Activated T-cell treated with anti-CD3 and anti-CD28 coated beads, Interleukin-2, amount 50 U/mL, for 72 hours (primary cell): ENCODE measurements around the gene RTP3. TPM values are rescaled to one million over a fixed set of nuclear protein-coding genes. Genes with fewer than 3 reads are reported as not detected.

Source experiments
- ATAC-seq, 2 donors: fragments of 150-1000 bp; cut with Tn5 transposase; replicated peaks in 1 of 2; 2 replicates each; pipeline ENCODE4 v1.10.0; 2021; ENCODE audit warnings: moderate library complexity in 2 of 2, mild to moderate bottlenecking in 1 of 2
- DNase-seq, 2 donors: peaks; one replicate each; pipeline ENCODE4 v3.0.0; 2021 to 2022; ENCODE audit warnings: mixed read lengths in 1 of 2
- H3K27ac Mint-ChIP-seq: one replicate; pipeline ENCODE4 v1.8.0; 2022; ENCODE audit warnings: mild to moderate bottlenecking, moderate library complexity, mixed read lengths
- H3K27me3 Mint-ChIP-seq: one replicate; pipeline ENCODE4 v1.8.0; 2022; ENCODE audit warnings: low read depth, mixed read lengths
- H3K36me3 Mint-ChIP-seq, 2 donors: one replicate each; pipeline ENCODE4 v1.8.0; 2022; ENCODE audit warnings: mixed read lengths in 2 of 2, mild to moderate bottlenecking in 1 of 2; ENCODE audit not compliant: insufficient read depth in 2 of 2
- H3K4me1 Mint-ChIP-seq: one replicate; pipeline ENCODE4 v1.8.0; 2022; ENCODE audit warnings: low read depth, mixed read lengths
- H3K4me3 Mint-ChIP-seq, 2 donors: one replicate each; pipeline ENCODE4 v1.8.0; 2022; ENCODE audit warnings: mild to moderate bottlenecking in 2 of 2, mixed read lengths in 2 of 2, moderate library complexity in 2 of 2
- H3K9me3 Mint-ChIP-seq, 2 donors: one replicate each; pipeline ENCODE4 v1.8.0; 2022; ENCODE audit warnings: mixed read lengths in 2 of 2
- total RNA-seq, 2 donors: library from RNA; stranded (reverse); gene quantifications; one replicate each; pipeline ENCODE4 v1.2.3, GENCODE V29; 2022

The RTP3 gene
- total RNA-seq, 2 donors from 2014 or later = not detected

- Mint-ChIP-seq H3K4me1 (no peaks in the 10 kb centered on the region), H3K36me3 (peaks cover 10 to 15% of the 10 kb centered on the region in 2 donors), H3K4me3 (no peak overlapping the region), H3K9me3 (peaks cover 4 to 12% of the 10 kb centered on the region in 2 donors), H3K27me3 (peaks cover 30% of the 10 kb centered on the region), H3K27ac (no peak overlapping the region)
- ATAC-seq (no peak), DNase-seq (no peak)
These were observed 20.0 kb upstream of the RTP3 start for GRCh38 chr3:46477756-46478155.

GRCh38 chr3:46478341-46478740 lies 19.4 kb upstream of the RTP3 start:
- no peak overlapping the region for H3K27ac Mint-ChIP-seq
- H3K36me3 Mint-ChIP-seq = peaks cover 10 to 11% of the 10 kb centered on the region in 2 donors
- peaks cover 4 to 12% of the 10 kb centered on the region in 2 donors for H3K9me3 Mint-ChIP-seq
- DNase-seq (no peak), ATAC-seq (no peak)
- no peak overlapping the region for H3K4me3 Mint-ChIP-seq
- peaks cover 24% of the 10 kb centered on the region for H3K27me3 Mint-ChIP-seq
- H3K4me1 Mint-ChIP-seq = no peaks in the 10 kb centered on the region

DNA sequence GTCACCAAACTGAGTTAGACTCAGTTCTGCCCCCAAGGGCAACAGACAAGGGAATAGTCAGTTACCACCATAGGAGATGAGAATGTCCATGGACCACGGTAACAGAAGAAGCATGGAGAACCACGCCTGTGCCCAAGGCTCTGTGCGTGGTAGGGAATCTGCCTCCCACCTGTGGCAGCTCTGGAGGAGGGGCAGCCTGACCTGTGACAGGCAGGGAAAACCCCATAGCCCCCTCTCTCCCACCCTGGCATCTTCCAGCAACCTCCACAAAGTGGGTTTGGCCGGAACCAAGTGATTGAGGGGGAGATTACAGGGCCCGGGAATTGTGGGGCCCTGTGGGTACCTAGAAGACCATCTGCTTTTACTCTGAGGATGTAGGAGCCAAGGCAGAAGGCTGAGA lies 18.8 kb upstream of the RTP3 start:
- H3K4me1 Mint-ChIP-seq = no peaks in the 10 kb centered on the region
- H3K9me3 Mint-ChIP-seq = peaks cover 4 to 10% of the 10 kb centered on the region in 2 donors
- no peak overlapping the region for H3K4me3 Mint-ChIP-seq
- peaks cover 19% of the 10 kb centered on the region for H3K27me3 Mint-ChIP-seq
- H3K36me3 Mint-ChIP-seq = peaks cover 10 to 11% of the 10 kb centered on the region in 2 donors
- no peak overlapping the region for H3K27ac Mint-ChIP-seq
- ATAC-seq (no peak), DNase-seq (no peak)

DNA sequence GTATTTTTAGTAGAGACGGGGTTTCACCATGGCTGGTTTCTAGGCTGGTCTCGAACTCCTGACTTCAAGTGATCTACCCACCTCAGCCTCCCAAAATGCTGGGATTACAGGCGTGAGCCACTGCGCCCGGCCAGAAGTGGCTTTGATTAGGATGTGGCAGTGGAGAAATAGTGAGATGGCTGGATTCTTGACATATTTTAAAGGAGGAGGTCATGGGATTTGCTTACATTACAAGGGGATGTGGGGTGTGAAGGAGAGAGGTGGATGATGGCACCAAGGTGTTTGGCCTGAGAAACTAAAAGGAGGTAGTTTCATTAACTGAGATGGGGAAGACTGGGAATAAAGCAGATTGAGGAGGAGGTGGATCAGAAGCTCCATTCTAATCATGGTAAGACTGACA lies 18.1 kb upstream of the RTP3 start:
- DNase-seq (no peak), ATAC-seq (no peak)
- no peak overlapping the region for H3K4me3 Mint-ChIP-seq
- H3K27me3 Mint-ChIP-seq = peaks cover 19% of the 10 kb centered on the region
- H3K36me3 Mint-ChIP-seq = peaks cover 3 to 8% of the 10 kb centered on the region in 2 donors
- H3K9me3 Mint-ChIP-seq = peaks cover 2 to 7% of the 10 kb centered on the region in 2 donors
- H3K27ac Mint-ChIP-seq = no peak overlapping the region
- H3K4me1 Mint-ChIP-seq = no peaks in the 10 kb centered on the region

DNA sequence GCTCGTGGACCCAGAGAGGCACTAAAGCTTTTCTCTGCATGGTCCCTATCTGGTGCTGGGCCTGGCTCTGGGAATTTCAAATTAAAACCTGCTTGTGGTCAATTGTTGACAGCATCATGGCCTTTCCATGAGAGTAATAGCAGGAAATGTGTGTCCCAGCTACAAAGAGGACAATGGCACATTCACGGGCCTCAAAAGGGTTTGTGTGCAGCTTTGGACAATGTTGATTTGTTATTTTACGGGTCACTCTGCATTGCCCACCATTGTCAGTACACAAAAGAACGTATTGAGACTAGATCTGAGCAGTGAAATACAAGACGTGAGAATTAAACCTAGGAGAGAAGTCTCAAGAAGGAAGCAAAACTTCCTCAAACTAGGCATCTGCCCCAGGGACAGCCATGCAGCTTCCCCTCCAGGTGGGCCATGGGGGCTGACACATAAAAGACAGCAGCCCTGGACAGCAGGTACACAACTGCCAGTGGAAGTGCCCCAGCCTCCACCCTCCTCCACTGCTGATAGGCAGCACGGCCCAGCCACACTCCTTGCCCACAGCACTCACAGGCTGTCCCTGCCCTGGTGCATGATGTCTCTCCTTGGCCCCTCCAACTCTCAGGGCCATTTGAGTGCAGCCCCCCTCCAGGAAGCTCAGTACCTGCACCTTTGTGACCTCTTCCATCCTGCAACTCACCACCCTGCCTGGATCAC lies 17.1 kb upstream of the RTP3 start:
- Mint-ChIP-seq H3K4me3 (no peak overlapping the region), H3K27me3 (peaks cover 16% of the 10 kb centered on the region), H3K27ac (no peak overlapping the region), H3K36me3 (no peaks in the 10 kb centered on the region), H3K4me1 (no peaks in the 10 kb centered on the region), H3K9me3 (no peaks in the 10 kb centered on the region)
- ATAC-seq (no peak), DNase-seq (no peak)

- Mint-ChIP-seq H3K36me3 (no peaks in the 10 kb centered on the region), H3K4me3 (no peak overlapping the region), H3K4me1 (no peaks in the 10 kb centered on the region), H3K27me3 (peaks cover 12% of the 10 kb centered on the region), H3K9me3 (no peaks in the 10 kb centered on the region), H3K27ac (no peak overlapping the region)
- DNase-seq = no peak
- ATAC-seq = no peak
These were observed 16.1 kb upstream of the RTP3 start for GRCh38 chr3:46481636-46482035.

GRCh38 chr3:46482632-46483350 lies 15.0 kb upstream of the RTP3 start:
- Mint-ChIP-seq H3K27me3 (peaks cover 12% of the 10 kb centered on the region), H3K4me3 (no peak overlapping the region), H3K27ac (no peak overlapping the region), H3K4me1 (no peaks in the 10 kb centered on the region), H3K36me3 (no peaks in the 10 kb centered on the region), H3K9me3 (no peaks in the 10 kb centered on the region)
- ATAC-seq (no peak), DNase-seq (no peak)

DNA sequence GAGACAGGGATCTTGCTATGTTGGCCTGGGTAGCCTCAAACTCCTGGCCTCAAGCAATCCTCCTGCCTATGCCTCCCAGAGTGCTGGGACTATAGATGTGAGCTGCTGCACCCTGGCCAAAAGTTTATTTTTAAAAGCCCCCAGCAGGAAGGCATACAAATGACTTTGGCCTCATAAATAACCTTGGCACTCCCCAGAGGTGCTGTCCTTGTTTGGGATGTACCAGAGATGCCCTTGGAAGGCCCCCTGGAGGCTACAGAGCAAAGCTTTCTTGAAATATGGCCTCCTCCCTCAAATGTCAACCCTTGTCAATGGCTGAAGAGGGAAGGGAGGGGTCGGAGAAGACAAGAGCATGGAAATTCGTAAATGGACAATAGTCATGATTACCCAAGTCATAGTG lies 14.0 kb upstream of the RTP3 start:
- Mint-ChIP-seq H3K27ac (no peak overlapping the region), H3K27me3 (peaks cover 12% of the 10 kb centered on the region), H3K4me3 (no peak overlapping the region), H3K9me3 (no peaks in the 10 kb centered on the region), H3K36me3 (no peaks in the 10 kb centered on the region), H3K4me1 (peaks cover 4% of the 10 kb centered on the region)
- DNase-seq (no peak), ATAC-seq (no peak)

- DNase-seq (no peak), ATAC-seq (no peak)
- peaks cover 9% of the 10 kb centered on the region for H3K4me1 Mint-ChIP-seq
- peaks cover 7% of the 10 kb centered on the region for H3K27me3 Mint-ChIP-seq
- H3K4me3 Mint-ChIP-seq = no peak overlapping the region
- H3K27ac Mint-ChIP-seq = no peak overlapping the region
- no peaks in the 10 kb centered on the region for H3K36me3 Mint-ChIP-seq
- no peaks in the 10 kb centered on the region for H3K9me3 Mint-ChIP-seq
These were observed 13.4 kb upstream of the RTP3 start for GRCh38 chr3:46484388-46484787.

GRCh38 chr3:46484911-46485778 lies 12.6 kb upstream of the RTP3 start:
- Mint-ChIP-seq H3K27ac (no peak overlapping the region), H3K4me3 (no peak overlapping the region), H3K36me3 (no peaks in the 10 kb centered on the region), H3K27me3 (no peaks in the 10 kb centered on the region), H3K4me1 (peaks cover 9% of the 10 kb centered on the region), H3K9me3 (no peaks in the 10 kb centered on the region)
- DNase-seq (no peak), ATAC-seq (no peak)

DNA sequence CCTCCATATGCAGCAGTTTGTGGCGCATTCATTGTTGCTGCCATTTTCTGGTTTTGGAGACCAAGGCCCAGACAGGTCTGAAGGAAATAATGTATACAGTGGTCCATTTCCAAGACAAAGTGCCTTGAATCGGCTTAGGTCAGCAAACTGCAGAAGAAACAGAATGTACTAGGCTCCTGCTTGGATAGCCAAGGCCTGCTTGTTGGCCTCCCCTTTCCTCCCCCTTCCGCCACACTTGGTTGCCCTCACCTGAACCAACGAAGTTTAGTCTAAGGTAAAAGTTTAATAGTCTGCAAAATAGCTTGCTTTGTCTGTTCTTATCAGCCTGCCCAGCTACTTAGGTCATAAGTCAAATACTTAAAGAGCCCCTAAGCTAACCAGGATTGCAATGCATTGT lies 12.0 kb upstream of the RTP3 start:
- H3K4me1 Mint-ChIP-seq = peaks cover 9% of the 10 kb centered on the region
- no peak overlapping the region for H3K27ac Mint-ChIP-seq
- ATAC-seq (no peak), DNase-seq (no peak)
- H3K4me3 Mint-ChIP-seq = no peak overlapping the region
- H3K9me3 Mint-ChIP-seq = no peaks in the 10 kb centered on the region
- H3K36me3 Mint-ChIP-seq = no peaks in the 10 kb centered on the region
- no peaks in the 10 kb centered on the region for H3K27me3 Mint-ChIP-seq

DNA sequence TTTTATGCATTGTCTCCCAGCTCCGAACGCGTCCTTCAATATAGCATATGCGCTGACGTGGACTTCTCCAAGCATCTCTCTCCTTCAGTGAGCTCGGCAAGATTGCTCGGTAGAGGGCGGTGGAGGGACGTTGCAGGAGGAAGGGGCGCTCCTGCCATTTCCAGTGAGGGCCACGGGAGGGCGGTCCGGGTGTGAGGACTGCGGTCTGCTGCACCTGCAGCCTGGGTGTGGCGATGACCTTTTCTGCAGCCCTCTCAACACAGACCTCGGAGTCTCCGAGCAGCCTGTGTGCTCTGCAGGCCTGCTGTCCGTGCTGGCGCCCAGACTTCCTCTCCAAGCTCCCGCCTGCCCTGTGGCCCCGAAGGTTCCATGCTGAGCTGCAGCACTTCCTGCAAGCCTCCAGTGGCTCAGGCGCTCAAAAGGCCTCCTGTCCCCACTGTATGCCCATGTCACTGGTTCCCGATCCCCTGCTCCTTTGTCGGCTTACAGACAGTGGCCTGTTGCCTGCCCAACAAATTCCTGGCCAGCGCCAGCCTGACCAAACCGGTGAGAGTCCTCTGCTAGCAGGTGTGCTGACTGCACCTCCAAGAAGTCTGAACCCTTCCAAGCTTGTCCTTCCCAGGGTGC lies 8.9 kb upstream of the RTP3 start:
- peak; percentile 99 for ATAC-seq
- no peaks in the 10 kb centered on the region for H3K27me3 Mint-ChIP-seq
- H3K36me3 Mint-ChIP-seq = no peaks in the 10 kb centered on the region
- H3K4me1 Mint-ChIP-seq = peaks cover 9% of the 10 kb centered on the region
- peak; percentile 93 to 94 for DNase-seq
- H3K27ac Mint-ChIP-seq = no peak overlapping the region
- no peaks in the 10 kb centered on the region for H3K9me3 Mint-ChIP-seq
- peak overlapping the region; percentile 38 to 61 for H3K4me3 Mint-ChIP-seq

DNA sequence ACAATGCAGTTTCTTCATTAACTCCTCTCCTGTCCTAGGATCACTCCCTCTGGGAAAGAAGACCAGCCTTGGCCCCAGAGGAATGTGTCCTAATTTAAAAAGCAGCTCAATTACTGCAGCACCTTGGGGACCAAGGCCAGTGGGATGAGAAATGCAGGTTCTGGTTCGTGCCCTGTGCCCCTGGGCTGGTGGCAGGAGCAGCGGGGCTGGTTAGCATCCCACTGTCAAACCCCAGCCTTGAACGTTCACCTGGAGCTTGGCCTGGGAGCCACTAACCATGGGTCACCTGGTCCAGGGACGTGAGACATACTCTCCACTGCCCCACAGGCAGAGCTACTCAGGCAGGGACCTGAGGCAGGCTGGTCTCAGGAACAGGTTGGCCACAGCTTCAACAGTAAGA lies 8.4 kb upstream of the RTP3 start:
- ATAC-seq (no peak), DNase-seq (no peak)
- no peak overlapping the region for H3K27ac Mint-ChIP-seq
- H3K27me3 Mint-ChIP-seq = no peaks in the 10 kb centered on the region
- H3K9me3 Mint-ChIP-seq = no peaks in the 10 kb centered on the region
- H3K4me3 Mint-ChIP-seq = peak overlapping the region in 1 of 2 donors; percentile 38
- H3K36me3 Mint-ChIP-seq = no peaks in the 10 kb centered on the region
- H3K4me1 Mint-ChIP-seq = peaks cover 9% of the 10 kb centered on the region
